Stimulated activated CD4-positive, alpha-beta T cell treated with anti-CD3 and anti-CD28 coated beads, Interleukin-12 subunit alpha, Interleukin-12 subunit beta, amount 100 ng/mL, for 4 hours (primary cell): Measurements from ENCODE around the gene CRIP2.

Experiments
- DNase-seq: peaks from one replicate; pipeline ENCODE4 v3.0.0-alpha.2; 2020

Gene CRIP2

GRCh38 chr14:105465209-105466031 is 9.2 kb upstream of the CRIP2 start:
- DNase-seq: no peak

- DNase-seq: no peak
These were observed 7.9 kb upstream of the CRIP2 start for GRCh38 chr14:105466531-105467248.

- DNase-seq: no peak
These were observed 7.2 kb upstream of the CRIP2 start for GRCh38 chr14:105467249-105467941.

- DNase-seq: no peak
These were observed 6.6 kb upstream of the CRIP2 start for GRCh38 chr14:105467942-105468471.

GRCh38 chr14:105468621-105469241 is 5.9 kb upstream of the CRIP2 start:
- no peak for DNase-seq

- DNase-seq: no peak
These were observed 4.9 kb upstream of the CRIP2 start for GRCh38 chr14:105469456-105470349.

GRCh38 chr14:105470350-105471296 is 4.0 kb upstream of the CRIP2 start:
- DNase-seq: no peak

GRCh38 chr14:105471297-105471821 is 3.3 kb upstream of the CRIP2 start:
- no peak for DNase-seq

- no peak for DNase-seq
These were observed 2.7 kb upstream of the CRIP2 start for GRCh38 chr14:105471823-105472485.

- DNase-seq: no peak
These were observed 2.1 kb upstream of the CRIP2 start for GRCh38 chr14:105472486-105472991.

- no peak for DNase-seq
These were observed 1.5 kb upstream of the CRIP2 start for GRCh38 chr14:105473033-105473676.

- peak; percentile 63 for DNase-seq
These were observed 741 bp upstream of the CRIP2 start for GRCh38 chr14:105473677-105474482.

- no peak for DNase-seq
These were observed 862 bp downstream of the CRIP2 start for GRCh38 chr14:105475269-105476096.

GRCh38 chr14:105476097-105476830 is 1.6 kb downstream of the CRIP2 start:
- DNase-seq: no peak

GRCh38 chr14:105476831-105477659 is 2.4 kb downstream of the CRIP2 start:
- DNase-seq: no peak
